Measurements from ENCODE around the gene TEKT4. TPM values are rescaled to one million over a fixed set of nuclear protein-coding genes. Genes with fewer than 3 reads are reported as not detected.

TEKT4 gene
- polyA plus RNA-seq, 1 donor (not counting 4 experiments of a cell fraction or from before 2014, with no cell fraction given), result not detected

DNA sequence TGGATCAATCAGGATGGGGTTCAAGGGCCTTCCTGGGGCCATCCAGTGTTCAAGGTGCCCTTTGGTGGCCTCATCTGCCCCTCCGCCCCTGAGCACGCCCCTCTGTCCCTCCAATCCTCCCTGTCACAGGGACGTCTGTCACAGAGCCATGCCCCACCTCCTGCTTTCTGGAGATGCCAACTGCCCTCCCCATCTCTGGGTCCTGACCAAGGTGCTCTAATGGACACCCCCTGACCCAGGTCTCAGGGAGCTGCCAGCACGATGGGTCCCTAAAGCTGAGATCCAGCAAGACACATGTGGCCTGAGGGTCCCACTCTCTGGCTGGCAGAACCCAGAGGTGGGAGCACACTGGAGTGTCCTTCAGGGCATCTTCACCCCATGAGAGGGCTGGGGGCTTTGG is 2.1 kb upstream of the TEKT4 start:
- TF ChIP-seq EZH2 (IDR thresholded peaks at IDR 0.05; ENCODE audit: low read length), result no peak
- TF ChIP-seq, protein P1, sequence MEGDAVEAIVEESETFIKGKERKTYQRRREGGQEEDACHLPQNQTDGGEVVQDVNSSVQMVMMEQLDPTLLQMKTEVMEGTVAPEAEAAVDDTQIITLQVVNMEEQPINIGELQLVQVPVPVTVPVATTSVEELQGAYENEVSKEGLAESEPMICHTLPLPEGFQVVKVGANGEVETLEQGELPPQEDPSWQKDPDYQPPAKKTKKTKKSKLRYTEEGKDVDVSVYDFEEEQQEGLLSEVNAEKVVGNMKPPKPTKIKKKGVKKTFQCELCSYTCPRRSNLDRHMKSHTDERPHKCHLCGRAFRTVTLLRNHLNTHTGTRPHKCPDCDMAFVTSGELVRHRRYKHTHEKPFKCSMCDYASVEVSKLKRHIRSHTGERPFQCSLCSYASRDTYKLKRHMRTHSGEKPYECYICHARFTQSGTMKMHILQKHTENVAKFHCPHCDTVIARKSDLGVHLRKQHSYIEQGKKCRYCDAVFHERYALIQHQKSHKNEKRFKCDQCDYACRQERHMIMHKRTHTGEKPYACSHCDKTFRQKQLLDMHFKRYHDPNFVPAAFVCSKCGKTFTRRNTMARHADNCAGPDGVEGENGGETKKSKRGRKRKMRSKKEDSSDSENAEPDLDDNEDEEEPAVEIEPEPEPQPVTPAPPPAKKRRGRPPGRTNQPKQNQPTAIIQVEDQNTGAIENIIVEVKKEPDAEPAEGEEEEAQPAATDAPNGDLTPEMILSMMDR (optimal IDR thresholded peaks at IDR 0.05 in 1 of 3, IDR thresholded peaks at IDR 0.05 in 1 of 3, conservative IDR thresholded peaks at IDR 0.05 in 1 of 3; ENCODE audit: extremely low read depth in 1 of 3, insufficient read depth in 2 of 3, low read length in 3 of 3), result no peak
- Histone ChIP-seq H3K4me3 (ENCODE audit: control insufficient read depth in 2 of 3, extremely low read depth in 1 of 3, insufficient read depth in 2 of 3, low read depth in 1 of 3, low read length in 3 of 3) (no peak overlapping the region), H3K9me1 (ENCODE audit: control insufficient read depth, extremely low read depth, insufficient read depth, low read length) (no peaks in the 10 kb centered on the region), H3K27me3 (ENCODE audit: control insufficient read depth, extremely low read depth, insufficient read depth, low read length) (peaks cover 10% of the 10 kb centered on the region), H3K9me3 (ENCODE audit: control insufficient read depth, low read depth, low read length) (no peaks in the 10 kb centered on the region), H3K9ac (ENCODE audit: control insufficient read depth, extremely low read depth, insufficient read depth, low read length) (no peak overlapping the region), H3K79me2 (ENCODE audit: control insufficient read depth, insufficient read depth, low read length) (no peaks in the 10 kb centered on the region), H4K20me1 (ENCODE audit: control insufficient read depth, extremely low read depth, insufficient read depth, low read length) (no peaks in the 10 kb centered on the region), H3K4me1 (ENCODE audit: control insufficient read depth, extremely low read depth, insufficient read depth, low read length) (no peaks in the 10 kb centered on the region), H3K27ac (ENCODE audit: control insufficient read depth, insufficient read depth, low read length) (no peak overlapping the region), H3K4me2 (ENCODE audit: control insufficient read depth, extremely low read depth, insufficient read depth, low read depth, low read length) (no peak overlapping the region), H3K36me3 (ENCODE audit: control insufficient read depth in 2 of 2, extremely low read depth in 1 of 2, insufficient read depth in 2 of 2, low read length in 2 of 2) (no peaks in the 10 kb centered on the region), H2AFZ (ENCODE audit: control insufficient read depth, low read length) (no peak overlapping the region)
- FAIRE-seq, result no peak
- DNase-seq (ENCODE audit: low read depth, low spot score), result no peak
- dilution Hi-C loops (cut with MboI; ENCODE audit: extremely low pct_ligation_motif_present, low sequenced_read_pairs), result no loop called here

DNA sequence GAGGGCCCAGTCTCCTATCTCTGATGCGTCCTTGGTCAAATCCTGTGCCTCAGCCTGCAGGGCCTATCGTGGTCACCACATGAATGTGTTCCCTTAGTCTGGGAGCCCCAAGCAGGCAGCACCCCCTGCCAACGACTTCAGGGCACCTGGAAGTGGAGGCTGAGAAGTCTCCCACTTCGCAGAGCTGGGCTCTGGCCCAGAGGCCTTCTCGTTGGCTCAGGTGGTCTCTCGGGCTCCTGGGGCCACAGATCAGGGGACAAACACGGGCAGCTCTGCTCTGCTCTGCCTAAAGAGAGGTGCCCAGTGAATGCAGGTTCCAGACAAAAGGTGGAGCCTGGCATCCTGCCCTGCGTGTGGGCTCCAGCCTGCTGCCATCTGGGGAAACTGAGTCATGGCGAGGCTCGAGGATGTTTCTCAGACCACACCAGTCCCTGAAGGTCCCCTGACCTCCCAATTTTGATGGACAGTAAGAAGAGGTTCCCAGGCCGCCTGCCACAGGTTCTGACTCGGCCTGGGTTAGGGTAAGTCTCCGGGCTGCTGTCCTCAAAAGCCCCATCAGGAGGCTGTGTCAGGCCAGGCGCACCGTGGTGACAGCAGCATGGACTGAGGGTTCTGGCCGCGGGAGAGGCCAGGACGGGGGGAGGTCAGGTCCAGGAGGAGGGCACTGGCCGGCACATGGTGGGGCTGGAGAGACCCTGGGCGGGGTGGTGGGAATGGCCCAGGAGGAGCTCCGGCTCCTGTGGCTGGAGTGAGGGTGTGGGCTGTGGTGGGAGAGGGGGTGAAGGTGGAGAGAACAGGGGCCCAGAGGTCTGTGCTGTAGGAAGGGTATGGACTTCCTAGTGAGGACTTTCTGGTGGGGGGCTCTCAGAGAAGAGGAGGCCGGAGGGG is 1.4 kb upstream of the TEKT4 start:
- Histone ChIP-seq H3K36me3 (ENCODE audit: control insufficient read depth in 2 of 2, extremely low read depth in 1 of 2, insufficient read depth in 2 of 2, low read length in 2 of 2) (no peaks in the 10 kb centered on the region), H3K9me1 (ENCODE audit: control insufficient read depth, extremely low read depth, insufficient read depth, low read length) (no peaks in the 10 kb centered on the region), H3K4me2 (ENCODE audit: control insufficient read depth, extremely low read depth, insufficient read depth, low read depth, low read length) (no peak overlapping the region), H3K79me2 (ENCODE audit: control insufficient read depth, insufficient read depth, low read length) (no peaks in the 10 kb centered on the region), H3K9ac (ENCODE audit: control insufficient read depth, extremely low read depth, insufficient read depth, low read length) (no peak overlapping the region), H3K27ac (ENCODE audit: control insufficient read depth, insufficient read depth, low read length) (no peak overlapping the region), H4K20me1 (ENCODE audit: control insufficient read depth, extremely low read depth, insufficient read depth, low read length) (no peaks in the 10 kb centered on the region), H3K9me3 (ENCODE audit: control insufficient read depth, low read depth, low read length) (no peaks in the 10 kb centered on the region), H3K4me1 (ENCODE audit: control insufficient read depth, extremely low read depth, insufficient read depth, low read length) (no peaks in the 10 kb centered on the region), H3K4me3 (ENCODE audit: control insufficient read depth in 2 of 3, extremely low read depth in 1 of 3, insufficient read depth in 2 of 3, low read depth in 1 of 3, low read length in 3 of 3) (no peak overlapping the region), H3K27me3 (ENCODE audit: control insufficient read depth, extremely low read depth, insufficient read depth, low read length) (peaks cover 10% of the 10 kb centered on the region), H2AFZ (ENCODE audit: control insufficient read depth, low read length) (no peak overlapping the region)
- FAIRE-seq (no peak), DNase-seq (ENCODE audit: low read depth, low spot score) (no peak)
- TF ChIP-seq, protein P1 (optimal IDR thresholded peaks at IDR 0.05 in 1 of 3, IDR thresholded peaks at IDR 0.05 in 1 of 3, conservative IDR thresholded peaks at IDR 0.05 in 1 of 3; ENCODE audit: extremely low read depth in 1 of 3, insufficient read depth in 2 of 3, low read length in 3 of 3), result no peak
- no peak for TF ChIP-seq EZH2 (IDR thresholded peaks at IDR 0.05; ENCODE audit: low read length)
- dilution Hi-C loops (cut with MboI; ENCODE audit: extremely low pct_ligation_motif_present, low sequenced_read_pairs), result no loop called here
